Central memory CD8-positive, alpha-beta T cell (primary cell): Measurements from ENCODE around the gene IPP.
"Not testable (repeated sequence)": the region's sequence is repeated elsewhere in the genome, so short reads cannot be mapped to it uniquely, and the experiment has no call there.

Source experiments
- ATAC-seq: fragments of 150-1000 bp; cut with Tn5 transposase; replicated peaks from 2 replicates; pipeline ENCODE4 v1.10.0; 2022; ENCODE audit warnings: mild to moderate bottlenecking, moderate FRiP score, moderate number of reproducible peaks; ENCODE audit not compliant: poor library complexity, severe bottlenecking; ENCODE audit errors: extremely low read depth
- DNase-seq, 2 donors: peaks; one replicate each; pipeline ENCODE4 v3.0.0; 2021; ENCODE audit warnings: low spot score in 2 of 2
- H3K27ac Mint-ChIP-seq: one replicate; pipeline ENCODE4 v1.8.0; 2022; ENCODE audit warnings: low read depth, mild to moderate bottlenecking, moderate library complexity, mixed read lengths
- H3K27me3 Mint-ChIP-seq: one replicate; pipeline ENCODE4 v1.8.0; 2022; ENCODE audit warnings: mixed read lengths
- H3K36me3 Mint-ChIP-seq: one replicate; pipeline ENCODE4 v1.8.0; 2022; ENCODE audit warnings: mild to moderate bottlenecking, moderate library complexity, mixed read lengths; ENCODE audit not compliant: insufficient read depth
- H3K4me1 Mint-ChIP-seq: one replicate; pipeline ENCODE4 v1.8.0; 2022; ENCODE audit warnings: mixed read lengths
- H3K4me3 Mint-ChIP-seq: one replicate; pipeline ENCODE4 v1.8.0; 2022; ENCODE audit warnings: mild to moderate bottlenecking, moderate library complexity, mixed read lengths
- H3K9me3 Mint-ChIP-seq: one replicate; pipeline ENCODE4 v1.8.0; 2022; ENCODE audit warnings: mixed read lengths

Gene IPP

GRCh38 chr1:45765999-45766792 lies 15.7 kb upstream of the IPP start:
- ATAC-seq, result no peak
- no peaks in the 10 kb centered on the region for H3K9me3 Mint-ChIP-seq
- H3K4me3 Mint-ChIP-seq, result no peak overlapping the region
- DNase-seq, result no peak
- H3K36me3 Mint-ChIP-seq, result no peaks in the 10 kb centered on the region
- no peak overlapping the region for H3K27ac Mint-ChIP-seq
- no peaks in the 10 kb centered on the region for H3K4me1 Mint-ChIP-seq
- H3K27me3 Mint-ChIP-seq, result peaks cover 8% of the 10 kb centered on the region

GRCh38 chr1:45762291-45762690 lies 11.8 kb upstream of the IPP start:
- H3K4me3 Mint-ChIP-seq, result no peak overlapping the region
- no peak for DNase-seq
- H3K36me3 Mint-ChIP-seq, result no peaks in the 10 kb centered on the region

GRCh38 chr1:45755697-45756096 lies 5.2 kb upstream of the IPP start:
- peaks cover 3% of the 10 kb centered on the region for H3K36me3 Mint-ChIP-seq
- no peak for DNase-seq
- no peak for ATAC-seq
- peaks cover 14% of the 10 kb centered on the region for H3K27me3 Mint-ChIP-seq
- no peak overlapping the region for H3K4me3 Mint-ChIP-seq
- no peaks in the 10 kb centered on the region for H3K9me3 Mint-ChIP-seq
- H3K4me1 Mint-ChIP-seq, result no peaks in the 10 kb centered on the region
- no peak overlapping the region for H3K27ac Mint-ChIP-seq

More at GRCh38 chr1:45762291-45762690, 11.8 kb upstream of the IPP start:
- Mint-ChIP-seq H3K27ac (no peak overlapping the region), H3K27me3 (peaks cover 23% of the 10 kb centered on the region), H3K4me1 (no peaks in the 10 kb centered on the region), H3K9me3 (no peaks in the 10 kb centered on the region)
- no peak for ATAC-seq

GRCh38 chr1:45753248-45754037 lies 3.0 kb upstream of the IPP start:
- no peak for ATAC-seq
- Mint-ChIP-seq H3K27ac (no peak overlapping the region), H3K36me3 (peaks cover 16% of the 10 kb centered on the region), H3K9me3 (no peaks in the 10 kb centered on the region), H3K4me3 (no peak overlapping the region), H3K27me3 (no peaks in the 10 kb centered on the region), H3K4me1 (peaks cover 8% of the 10 kb centered on the region)
- DNase-seq, result no peak

- H3K4me1 Mint-ChIP-seq, result peaks cover 8% of the 10 kb centered on the region
- H3K27me3 Mint-ChIP-seq, result no peaks in the 10 kb centered on the region
- no peak overlapping the region for H3K4me3 Mint-ChIP-seq
- H3K27ac Mint-ChIP-seq, result no peak overlapping the region
- no peaks in the 10 kb centered on the region for H3K9me3 Mint-ChIP-seq
- peaks cover 16% of the 10 kb centered on the region for H3K36me3 Mint-ChIP-seq
- DNase-seq, result no peak
- no peak for ATAC-seq
Measured at GRCh38 chr1:45752441-45753052, 2.1 kb upstream of the IPP start.

- Mint-ChIP-seq H3K9me3 (no peaks in the 10 kb centered on the region), H3K4me1 (peaks cover 8% of the 10 kb centered on the region), H3K27ac (no peak overlapping the region), H3K4me3 (peak overlapping the region; percentile 20), H3K27me3 (no peaks in the 10 kb centered on the region), H3K36me3 (peaks cover 16% of the 10 kb centered on the region)
- DNase-seq (no peak), ATAC-seq (no peak)
Measured at GRCh38 chr1:45752014-45752413, 1.6 kb upstream of the IPP start.

GRCh38 chr1:45751039-45751838 lies 786 bp upstream of the IPP start:
- H3K27me3 Mint-ChIP-seq, H3K9me3 Mint-ChIP-seq, DNase-seq, ATAC-seq, H3K4me1 Mint-ChIP-seq: not testable (repeated sequence)
- peak overlapping the region; percentile 99 for H3K4me3 Mint-ChIP-seq
- peak overlapping the region; percentile 100 for H3K27ac Mint-ChIP-seq
- H3K36me3 Mint-ChIP-seq, result peaks cover 16% of the 10 kb centered on the region

- Mint-ChIP-seq H3K4me1 (peaks cover 19% of the 10 kb centered on the region), H3K27ac (no peak overlapping the region), H3K36me3 (peaks cover 40% of the 10 kb centered on the region), H3K9me3 (no peaks in the 10 kb centered on the region), H3K4me3 (no peak overlapping the region), H3K27me3 (no peaks in the 10 kb centered on the region)
- no peak for DNase-seq
- no peak for ATAC-seq
Measured at GRCh38 chr1:45746922-45747321, 3.5 kb downstream of the IPP start.

- H3K27me3 Mint-ChIP-seq, H3K9me3 Mint-ChIP-seq, H3K4me3 Mint-ChIP-seq, DNase-seq, H3K27ac Mint-ChIP-seq, ATAC-seq: not testable (repeated sequence)
- peaks cover 30% of the 10 kb centered on the region for H3K36me3 Mint-ChIP-seq
- peaks cover 30% of the 10 kb centered on the region for H3K4me1 Mint-ChIP-seq
Measured at GRCh38 chr1:45739641-45740156, 10.8 kb downstream of the IPP start.

- Mint-ChIP-seq H3K9me3 (no peaks in the 10 kb centered on the region), H3K4me1 (peaks cover 27% of the 10 kb centered on the region), H3K36me3 (peaks cover 26% of the 10 kb centered on the region)
Measured at GRCh38 chr1:45739137-45739536, 11.3 kb downstream of the IPP start.

GRCh38 chr1:45730780-45731319 lies 19.6 kb downstream of the IPP start:
- Mint-ChIP-seq H3K27me3 (no peaks in the 10 kb centered on the region), H3K27ac (no peak overlapping the region), H3K36me3 (peaks cover 15% of the 10 kb centered on the region), H3K4me1 (peaks cover 10% of the 10 kb centered on the region), H3K9me3 (no peaks in the 10 kb centered on the region), H3K4me3 (no peak overlapping the region)
- ATAC-seq (no peak), DNase-seq (no peak)

More at GRCh38 chr1:45739137-45739536, 11.3 kb downstream of the IPP start:
- Mint-ChIP-seq H3K27ac (no peak overlapping the region), H3K27me3 (no peaks in the 10 kb centered on the region), H3K4me3 (no peak overlapping the region)
- DNase-seq (no peak), ATAC-seq (no peak)
